Osteoblast (primary cell): ENCODE data around the gene NTS. TPM values are rescaled to one million over a fixed set of nuclear protein-coding genes. Genes with fewer than 3 reads are reported as not detected.

Experiments
- DNase-seq: peaks from one replicate; pipeline ENCODE4 v3.0.0; 2011; ENCODE audit warnings: low spot score, mixed read lengths; ENCODE audit not compliant: insufficient read length; ENCODE audit errors: missing footprints
- H2AFZ ChIP-seq: 2 replicates; pipeline ENCODE4 v1.6.0; 2011; ENCODE audit warnings: mild to moderate bottlenecking, low read length
- H3K27ac ChIP-seq: 2 replicates; pipeline ENCODE4 v1.5.1; 2011; ENCODE audit warnings: mild to moderate bottlenecking, low read depth, low read length, moderate library complexity
- H3K27me3 ChIP-seq: 2 replicates; pipeline ENCODE4 v1.6.0; 2012; ENCODE audit warnings: mild to moderate bottlenecking, control low read depth, inconsistent platforms, low read length, moderate library complexity; ENCODE audit not compliant: insufficient read depth
- H3K36me3 ChIP-seq: 2 replicates; pipeline ENCODE4 v1.5.1; 2011; ENCODE audit warnings: mild to moderate bottlenecking, low read length, control low read depth, moderate library complexity; ENCODE audit not compliant: insufficient read depth
- H3K4me1 ChIP-seq: 2 replicates; pipeline ENCODE4 v1.5.1; 2011; ENCODE audit warnings: mild to moderate bottlenecking, low read length, control low read depth, moderate library complexity; ENCODE audit not compliant: insufficient read depth
- H3K4me2 ChIP-seq: 2 replicates; pipeline ENCODE4 v1.6.0; 2011; ENCODE audit warnings: mild to moderate bottlenecking, low read length; ENCODE audit not compliant: insufficient read depth
- H3K4me3 ChIP-seq: fragments of 200-600 bp; sonication (generic); 3 replicates; pipeline ENCODE4 v1.5.1; 2012; ENCODE audit warnings: mild to moderate bottlenecking, low read length, inconsistent platforms; ENCODE audit not compliant: insufficient read depth
- H3K79me2 ChIP-seq: 2 replicates; pipeline ENCODE4 v1.6.0; 2012; ENCODE audit warnings: mild to moderate bottlenecking, low read length, control low read depth, inconsistent platforms; ENCODE audit not compliant: insufficient read depth
- H3K9me3 ChIP-seq: 2 replicates; pipeline ENCODE4 v1.5.1; 2011; ENCODE audit warnings: low read depth, low read length, control low read depth
- H4K20me1 ChIP-seq: 2 replicates; pipeline ENCODE4 v1.6.0; 2012; ENCODE audit warnings: mild to moderate bottlenecking, low read length, control low read depth; ENCODE audit not compliant: insufficient read depth
- CTCF ChIP-seq: IDR thresholded peaks from 2 replicates; pipeline ENCODE4 v1.5.1; 2011; ENCODE audit warnings: mild to moderate bottlenecking, low read depth, low read length, moderate library complexity; ENCODE audit errors: extremely low read depth
- total RNA-seq: library from RNA; depleted of rRNA; stranded (reverse); fragments of >200 nt; gene quantifications from 2 replicates; pipeline ENCODE4 v1.2.3, GENCODE V29; 2012

Gene NTS
- not detected in 2 replicates for total RNA-seq

- H3K79me2 ChIP-seq, result no peaks in the 10 kb centered on the region
- H3K36me3 ChIP-seq, result no peaks in the 10 kb centered on the region
- no peaks in the 10 kb centered on the region for H3K4me1 ChIP-seq
- no peaks in the 10 kb centered on the region for H3K9me3 ChIP-seq
- no peak within 1 kb of the TSS for H3K4me3 ChIP-seq
- H3K27ac ChIP-seq, result no peak within 1 kb of the TSS
- no peaks in the 10 kb centered on the region for H3K27me3 ChIP-seq
- H2AFZ ChIP-seq, result peak within 1 kb of the TSS; percentile 12
- peak within 1 kb of the TSS; percentile 18 for H3K4me2 ChIP-seq
- DNase-seq, result no peak
- H4K20me1 ChIP-seq, result no peaks in the 10 kb centered on the region
- no peak for TF ChIP-seq CTCF
These were observed at the start of gene NTS for GRCh38 chr12:85874031-85874461. NTS (plus strand) TSS chr12:85874295; CDS start chr12:85874404, 109 bp downstream.

DNA sequence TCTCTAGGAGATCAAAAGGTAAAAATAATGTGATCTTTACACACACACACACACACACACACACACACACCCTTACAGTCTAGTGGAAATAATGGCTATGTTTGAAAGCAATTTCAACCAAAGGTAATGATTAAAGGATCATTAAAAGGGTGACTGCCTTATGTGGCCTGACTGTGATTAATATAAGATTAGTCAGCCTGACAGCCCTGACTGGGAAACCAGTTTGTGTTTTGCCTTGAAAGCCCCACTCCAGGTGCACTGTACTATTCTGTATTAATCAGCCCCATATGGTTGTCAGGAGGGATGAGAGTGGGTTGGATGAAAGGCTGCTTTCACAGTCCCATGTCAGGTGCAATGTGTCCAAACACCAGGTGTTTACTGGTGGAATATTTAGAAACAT, 48.3 kb upstream of the NTS start:
- no peak overlapping the region for H3K27ac ChIP-seq
- H3K27me3 ChIP-seq, result no peaks in the 10 kb centered on the region
- no peaks in the 10 kb centered on the region for H4K20me1 ChIP-seq
- H3K4me3 ChIP-seq, result no peak overlapping the region
- peaks cover 36% of the 10 kb centered on the region for H3K4me1 ChIP-seq
- H3K79me2 ChIP-seq, result no peaks in the 10 kb centered on the region
- no peaks in the 10 kb centered on the region for H3K36me3 ChIP-seq
- no peak overlapping the region for H2AFZ ChIP-seq
- H3K4me2 ChIP-seq, result no peak overlapping the region
- TF ChIP-seq CTCF, result no peak
- H3K9me3 ChIP-seq, result no peaks in the 10 kb centered on the region
- DNase-seq, result no peak

DNA sequence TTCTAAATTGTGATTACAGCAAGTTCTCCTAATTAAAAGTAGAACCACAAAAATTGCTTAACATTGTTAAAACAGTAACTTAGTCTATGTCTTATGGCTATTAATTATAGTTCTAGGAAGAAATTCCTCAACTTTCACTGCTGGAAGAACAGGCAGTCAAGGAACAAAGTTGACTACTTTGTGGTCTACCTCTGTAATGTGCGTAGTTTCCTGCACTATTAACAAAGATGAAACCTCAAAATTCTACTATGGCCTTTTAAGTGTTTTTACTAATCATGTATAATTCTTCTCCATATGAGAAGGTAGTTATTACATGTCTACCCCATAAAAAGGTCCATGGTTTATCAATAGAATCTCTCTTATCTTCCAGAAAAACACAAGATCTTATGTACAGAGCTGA, 45.5 kb upstream of the NTS start:
- no peak overlapping the region for H2AFZ ChIP-seq
- H3K4me2 ChIP-seq, result no peak overlapping the region
- H3K4me1 ChIP-seq, result peaks cover 30% of the 10 kb centered on the region
- H3K36me3 ChIP-seq, result no peaks in the 10 kb centered on the region
- no peak overlapping the region for H3K4me3 ChIP-seq
- DNase-seq, result no peak
- H3K27ac ChIP-seq, result peak overlapping the region; percentile 23
- no peak for TF ChIP-seq CTCF
- H3K9me3 ChIP-seq, result no peaks in the 10 kb centered on the region
- H3K79me2 ChIP-seq, result no peaks in the 10 kb centered on the region
- no peaks in the 10 kb centered on the region for H3K27me3 ChIP-seq
- H4K20me1 ChIP-seq, result no peaks in the 10 kb centered on the region

GRCh38 chr12:85829391-85829790, 44.7 kb upstream of the NTS start:
- TF ChIP-seq CTCF, result no peak
- Histone ChIP-seq H3K4me1 (peaks cover 25% of the 10 kb centered on the region), H3K9me3 (no peaks in the 10 kb centered on the region), H3K27ac (peak overlapping the region; percentile 21), H3K4me3 (no peak overlapping the region), H3K27me3 (no peaks in the 10 kb centered on the region), H3K4me2 (no peak overlapping the region), H3K36me3 (no peaks in the 10 kb centered on the region), H3K79me2 (no peaks in the 10 kb centered on the region), H2AFZ (no peak overlapping the region), H4K20me1 (no peaks in the 10 kb centered on the region)
- DNase-seq, result no peak
